IMR-90 (cell line): ENCODE results near the gene ZNF528. TPM values are rescaled to one million over a fixed set of nuclear protein-coding genes. Genes with fewer than 3 reads are reported as not detected.

Experiments
- ATAC-seq: fragments of 200-7000 bp; cut with Tn5 transposase; 2 replicates; pipeline ENCODE4 v1.9.1; 2020; ENCODE audit warnings: low read depth, mild to moderate bottlenecking, moderate library complexity
- BruUV-seq: library from RNA; stranded (reverse); fragments of 400-500 nt; replicated peaks from 2 replicates; lab custom pipeline; 2021; lab: Mats Ljungman, UMichigan
- CTCF ChIA-PET: fragments of 300-600 bp; formaldehyde crosslinking; extraction: SDS; loops from one replicate; lab custom pipeline; 2021; ENCODE audit warnings: antibody characterized with exemption; lab: Yijun Ruan, JAX
- POLR2A ChIA-PET: fragments of 300-600 bp; sonication (Branson Sonifier 250); formaldehyde crosslinking; loops from one replicate; lab custom pipeline; 2022; ENCODE audit warnings: antibody characterized with exemption; ENCODE audit not compliant: unreplicated experiment; lab: Charles Lee
- DNase-seq: peaks from one replicate; pipeline ENCODE4 v3.0.0; 2013
- H2AFZ ChIP-seq: replicated peaks from 2 replicates; pipeline ENCODE3; 2013; ENCODE audit warnings: low read length, mild to moderate bottlenecking; ENCODE audit not compliant: poor library complexity
- H2AK5ac ChIP-seq: 2 replicates; pipeline ENCODE4 v1.6.1; 2013; ENCODE audit warnings: low read depth, low read length, inconsistent platforms
- H2AK9ac ChIP-seq: replicated peaks from 2 replicates; pipeline ENCODE3; 2013; ENCODE audit warnings: mild to moderate bottlenecking, low read depth, low read length, moderate library complexity; ENCODE audit not compliant: poor library complexity
- H2BK120ac ChIP-seq: 2 replicates; pipeline ENCODE4 v1.6.1; 2013; ENCODE audit warnings: low read depth, low read length, inconsistent platforms
- H2BK15ac ChIP-seq: 3 replicates; pipeline ENCODE4 v1.6.1; 2013; ENCODE audit warnings: low read depth, low read length, inconsistent platforms
- H2BK20ac ChIP-seq: 2 replicates; pipeline ENCODE4 v1.6.1; 2013; ENCODE audit warnings: low read depth, mild to moderate bottlenecking, inconsistent platforms, low read length, moderate library complexity
- H2BK5ac ChIP-seq: 2 replicates; pipeline ENCODE4 v1.6.1; 2013; ENCODE audit warnings: mild to moderate bottlenecking, low read depth, low read length, inconsistent platforms; ENCODE audit not compliant: poor library complexity, severe bottlenecking
- H3K14ac ChIP-seq: replicated peaks from 2 replicates; pipeline ENCODE4 v1.6.1; 2013; ENCODE audit warnings: low read depth, low read length, inconsistent platforms
- H3K18ac ChIP-seq: 2 replicates; pipeline ENCODE4 v1.6.1; 2013; ENCODE audit warnings: low read depth, low read length, control low read depth
- H3K23ac ChIP-seq: 2 replicates; pipeline ENCODE4 v1.6.1; 2013; ENCODE audit warnings: low read depth, low read length, inconsistent platforms
- H3K27ac ChIP-seq: 2 replicates; pipeline ENCODE4 v1.5.1; 2013; ENCODE audit warnings: mild to moderate bottlenecking, control low read depth, low read length; ENCODE audit not compliant: insufficient read depth
- H3K27me3 ChIP-seq: 2 replicates; pipeline ENCODE4 v1.6.1; 2013; ENCODE audit warnings: low read length; ENCODE audit not compliant: control insufficient read depth, insufficient read depth
- H3K36me3 ChIP-seq: 2 replicates; pipeline ENCODE4 v1.6.1; 2013; ENCODE audit warnings: low read length, mixed read lengths; ENCODE audit not compliant: control insufficient read depth, insufficient read depth
- H3K4ac ChIP-seq: 2 replicates; pipeline ENCODE4 v1.6.1; 2013; ENCODE audit warnings: low read depth, low read length, inconsistent platforms
- H3K4me1 ChIP-seq: 2 replicates; pipeline ENCODE4 v1.6.1; 2013; ENCODE audit warnings: low read length, mixed read lengths; ENCODE audit not compliant: control insufficient read depth, insufficient read depth
- H3K4me2 ChIP-seq: 2 replicates; pipeline ENCODE4 v1.6.1; 2013; ENCODE audit warnings: low read depth, mild to moderate bottlenecking, control low read depth, low read length, moderate library complexity
- H3K4me3 ChIP-seq: 2 replicates; pipeline ENCODE4 v1.5.1; 2013; ENCODE audit warnings: low read depth, mild to moderate bottlenecking, control low read depth, low read length, moderate library complexity; ENCODE audit not compliant: insufficient read depth
- H3K56ac ChIP-seq: 2 replicates; pipeline ENCODE4 v1.6.1; 2013; ENCODE audit warnings: low read length, inconsistent platforms; ENCODE audit not compliant: insufficient read depth; ENCODE audit errors: extremely low read depth
- H3K79me1 ChIP-seq, 2 experiments: 2 replicates each; pipeline ENCODE4 v1.6.1; 2013; ENCODE audit warnings: low read length in 2 of 2, inconsistent platforms in 1 of 2, low read depth in 1 of 2
- H3K9ac ChIP-seq: 2 replicates; pipeline ENCODE4 v1.6.1; 2013; ENCODE audit warnings: low read depth, low read length, control low read depth
- H3K9me1 ChIP-seq: 2 replicates; pipeline ENCODE4 v1.6.1; 2013; ENCODE audit warnings: low read length, inconsistent platforms; ENCODE audit not compliant: insufficient read depth
- H3K9me3 ChIP-seq: 2 replicates; pipeline ENCODE4 v1.6.1; 2013; ENCODE audit warnings: low read length; ENCODE audit not compliant: control insufficient read depth, insufficient read depth
- H4K20me1 ChIP-seq: 2 replicates; pipeline ENCODE4 v1.6.1; 2013; ENCODE audit warnings: low read length, inconsistent platforms; ENCODE audit not compliant: insufficient read depth
- H4K5ac ChIP-seq: 2 replicates; pipeline ENCODE4 v1.6.1; 2013; ENCODE audit warnings: mild to moderate bottlenecking, low read depth, low read length, control low read depth
- H4K8ac ChIP-seq, 2 experiments: 2 replicates each; pipeline ENCODE4 v1.6.1; 2013; ENCODE audit warnings: low read depth in 2 of 2, low read length in 2 of 2, control low read depth in 1 of 2, inconsistent platforms in 1 of 2
- H4K91ac ChIP-seq: 2 replicates; pipeline ENCODE4 v1.6.1; 2013; ENCODE audit warnings: low read depth, low read length, inconsistent platforms; ENCODE audit not compliant: insufficient read depth
- FOS ChIP-seq: fragments of 150-350 bp; IDR thresholded peaks from 2 replicates; pipeline ENCODE4 v1.6.1; 2016; ENCODE audit warnings: low read depth, low read length
- MAZ ChIP-seq: IDR thresholded peaks from 2 replicates; pipeline ENCODE4 v1.6.1; 2012; ENCODE audit warnings: low read depth, mild to moderate bottlenecking, low read length, improper control_type of control experiment, moderate library complexity, borderline replicate concordance
- POLR2A ChIP-seq: IDR thresholded peaks from 2 replicates; pipeline ENCODE4 v1.6.1; 2012; ENCODE audit warnings: mild to moderate bottlenecking, low read depth, low read length
- WGBS, 2 experiments: methylation state at CpG; one replicate each; pipeline versions ENCODE4 v1.1.5 to v1.1.7; 2013; ENCODE audit warnings: missing lambda C conversion rate in 2 of 2; ENCODE audit not compliant: insufficient read length in 1 of 2; ENCODE audit errors: extremely low coverage in 2 of 2; 5-methylcytosine and 5-hydroxymethylcytosine counted together
- dilution Hi-C: fragments of 300-500 bp; cut with HindIII; formaldehyde crosslinking; loops from one replicate; pipeline ENCODE4 v1.14.3; 2018; ENCODE audit warnings: low sequenced_read_pairs; ENCODE audit not compliant: unreplicated experiment
- in situ Hi-C: fragments of 300-500 bp; cut with MboI; formaldehyde crosslinking; loops from 3 replicates; pipeline ENCODE4 v1.14.3; 2019; ENCODE audit warnings: low sequenced_read_pairs, inconsistent platforms, mixed read lengths
- intact Hi-C: fragments of 100-400 bp; cut with micrococcal nuclease; formaldehyde crosslinking; loops from 2 replicates; pipeline ENCODE4 v1.10.0; 2022
- polyA plus RNA-seq, 3 experiments: library from polyadenylated mRNA; depleted of rRNA; stranded (reverse); fragments of >200 nt; gene quantifications; 2 replicates each; pipeline ENCODE4 v1.2.3, GENCODE V29; 2012; ENCODE audit warnings: low replicate concordance in 1 of 3
- total RNA-seq: library from RNA; depleted of rRNA; stranded (reverse); fragments of >200 nt; gene quantifications from 2 replicates; pipeline ENCODE4 v1.2.3, GENCODE V29; 2012
- TF ChIP-seq, protein P1 (sequence below): fragments of 150-350 bp; IDR thresholded peaks from 2 replicates; pipeline ENCODE4 v1.6.1; 2017; ENCODE audit warnings: mild to moderate bottlenecking, antibody characterized with exemption, low read length, low read depth

The ZNF528 gene
- total and polyA plus RNA-seq, 2 of the 4 experiments (the other 2 are of a cell fraction), result 14.3 TPM

DNA sequence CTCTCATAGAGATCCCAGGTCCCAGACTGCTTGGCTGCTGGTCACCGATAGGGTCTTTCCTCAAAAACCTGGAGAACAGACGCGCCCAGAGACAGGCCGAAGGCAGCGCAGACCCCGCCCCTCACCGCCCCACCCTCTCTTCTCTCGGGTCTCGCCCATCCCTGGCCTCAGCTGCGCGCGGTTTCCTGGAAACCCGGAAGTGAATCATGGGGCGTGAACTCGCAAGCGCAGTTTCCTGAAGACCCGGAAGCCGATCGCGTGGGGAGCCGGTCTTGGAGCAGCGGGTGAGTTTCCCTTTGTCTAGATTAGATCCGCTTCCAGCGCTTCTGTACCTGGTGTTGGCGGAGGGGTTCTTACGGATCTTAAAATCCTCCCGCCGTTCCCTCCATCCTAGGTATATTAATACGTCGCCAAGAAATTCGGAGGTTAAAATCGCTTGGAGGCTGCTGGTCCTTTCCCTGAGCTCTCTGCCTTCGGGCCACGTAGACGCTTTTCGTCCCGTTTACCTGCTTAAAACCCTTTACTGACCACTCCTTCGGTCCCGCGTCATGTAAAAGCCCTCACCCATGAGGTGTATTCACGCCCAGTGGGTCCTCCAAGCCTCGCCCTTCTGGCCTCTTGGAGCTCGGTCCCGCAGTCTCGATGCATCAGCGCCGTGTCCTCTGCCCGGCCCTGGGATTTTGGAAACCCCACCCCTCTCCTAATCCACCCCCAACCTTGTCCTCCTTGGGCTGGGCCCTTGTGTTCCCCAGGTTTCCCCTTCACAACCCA is 55.9 kb downstream of the ZNF528 start, which contains the start of gene ZNF578:
TSS of gene ZNF578 (plus strand) at position 230 of the 771 bp plus-strand sequence. CDS start 48,293 bp downstream, outside the sequence.
- Histone ChIP-seq H3K4me1 (no peaks in the 10 kb centered on the region), H4K91ac (no peak within 1 kb of the TSS), H3K14ac (peak within 1 kb of the TSS; percentile 66; the same call in 1 of the 2 replicates), H2BK120ac (no peak within 1 kb of the TSS), H2AK9ac (no peak within 1 kb of the TSS), H3K9me3 (peaks cover 42% of the 10 kb centered on the region), H3K36me3 (peaks cover 20% of the 10 kb centered on the region), H3K18ac (no peak within 1 kb of the TSS), H3K4ac (peak within 1 kb of the TSS; percentile 59; the same call in 1 of the 2 replicates), H3K23ac (0 out of 2 replicates have a peak within 1 kb of the TSS, but pooled peaks have one; percentile 42), H3K27me3 (no peaks in the 10 kb centered on the region), H3K9ac (peak within 1 kb of the TSS; percentile 59), H2BK5ac (no peak within 1 kb of the TSS), H2BK20ac (no peak within 1 kb of the TSS), H2BK15ac (no peak within 1 kb of the TSS), H3K4me2 (peak within 1 kb of the TSS; percentile 76), H3K4me3 (peak within 1 kb of the TSS; percentile 81), H3K27ac (peak within 1 kb of the TSS; percentile 33; the same call in 1 of the 2 replicates), H3K56ac (no peak within 1 kb of the TSS; the same call in 1 of the 2 replicates), H4K20me1 (no peaks in the 10 kb centered on the region), H4K5ac (peak within 1 kb of the TSS; percentile 83), H2AFZ (peak within 1 kb of the TSS; percentile 94), H2AK5ac (no peak within 1 kb of the TSS), H3K9me1 (no peaks in the 10 kb centered on the region), H3K79me1 (peaks cover 0 to 6% of the 10 kb centered on the region in 2 experiments; a peak in 1 of 4 replicates), H4K8ac (peak within 1 kb of the TSS; percentile 90 to 91)
- TSS peak; percentile 75 for BruUV-seq
- peak; percentile 84 for DNase-seq
- whole genome bisulfite sequencing, 2 experiments, result 2% methylated on average over 23 of the region's 48 CpGs; no CpG with 5 or more reads in 1 of the 2 experiments
- intact Hi-C loops, result no loop called here
- peak; percentile 99 for ATAC-seq
- in situ Hi-C loops, result no loop called here
- ChIA-PET POLR2A (no interaction called here), CTCF (no interaction called here)
- TF ChIP-seq POLR2A (peak; percentile 57; the same call in 1 of the 2 replicates), MAZ (peak; percentile 61; the same call in 1 of the 2 replicates), FOS (no peak)
- TF ChIP-seq, protein P1, sequence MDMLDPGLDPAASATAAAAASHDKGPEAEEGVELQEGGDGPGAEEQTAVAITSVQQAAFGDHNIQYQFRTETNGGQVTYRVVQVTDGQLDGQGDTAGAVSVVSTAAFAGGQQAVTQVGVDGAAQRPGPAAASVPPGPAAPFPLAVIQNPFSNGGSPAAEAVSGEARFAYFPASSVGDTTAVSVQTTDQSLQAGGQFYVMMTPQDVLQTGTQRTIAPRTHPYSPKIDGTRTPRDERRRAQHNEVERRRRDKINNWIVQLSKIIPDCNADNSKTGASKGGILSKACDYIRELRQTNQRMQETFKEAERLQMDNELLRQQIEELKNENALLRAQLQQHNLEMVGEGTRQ, result no peak
- dilution Hi-C loops, result no loop called here
